Skeletal muscle tissue (tissue), 4 donors: ENCODE data around the gene SAP30L. TPM values are rescaled to one million over a fixed set of nuclear protein-coding genes. Genes with fewer than 3 reads are reported as not detected.

ENCODE experiments used
- H3K27ac ChIP-seq: one replicate; pipeline ENCODE4 v1.7.0; 2013; ENCODE audit warnings: mild to moderate bottlenecking, low read depth, low read length, inconsistent platforms
- H3K27me3 ChIP-seq, 3 donors: one replicate each; pipeline ENCODE4 v1.7.0; 2013; ENCODE audit warnings: low read length in 3 of 3; ENCODE audit not compliant: control insufficient read depth in 3 of 3, insufficient read depth in 3 of 3
- H3K36me3 ChIP-seq, 3 donors: one replicate each; pipeline ENCODE4 v1.7.0; 2013; ENCODE audit warnings: low read length in 3 of 3; ENCODE audit not compliant: control insufficient read depth in 3 of 3, insufficient read depth in 3 of 3
- H3K4me1 ChIP-seq, 3 donors: one replicate each; pipeline ENCODE4 v1.7.0; 2013; ENCODE audit warnings: low read length in 3 of 3, mild to moderate bottlenecking in 3 of 3; ENCODE audit not compliant: control insufficient read depth in 3 of 3, insufficient read depth in 3 of 3
- H3K4me3 ChIP-seq, 3 donors: one replicate each; pipeline ENCODE4 v1.7.0; 2013; ENCODE audit warnings: low read length in 3 of 3
- H3K9ac ChIP-seq, 3 donors: one replicate each; pipeline ENCODE4 v1.7.0; 2013; ENCODE audit warnings: low read length in 3 of 3, mild to moderate bottlenecking in 3 of 3, moderate library complexity in 2 of 3, low read depth in 1 of 3
- H3K9me3 ChIP-seq, 3 donors: one replicate each; pipeline ENCODE4 v1.7.0; 2013; ENCODE audit warnings: low read length in 3 of 3; ENCODE audit not compliant: control insufficient read depth in 3 of 3
- total RNA-seq: library from RNA; depleted of rRNA; stranded (reverse); fragments of >200 nt; gene quantifications from one replicate; pipeline ENCODE4 v1.2.3, GENCODE V29; 2014
- donor health status: Osteomylitis.

SAP30L gene
- total RNA-seq, 1 donor from 2014 or later: 13.0 TPM

DNA sequence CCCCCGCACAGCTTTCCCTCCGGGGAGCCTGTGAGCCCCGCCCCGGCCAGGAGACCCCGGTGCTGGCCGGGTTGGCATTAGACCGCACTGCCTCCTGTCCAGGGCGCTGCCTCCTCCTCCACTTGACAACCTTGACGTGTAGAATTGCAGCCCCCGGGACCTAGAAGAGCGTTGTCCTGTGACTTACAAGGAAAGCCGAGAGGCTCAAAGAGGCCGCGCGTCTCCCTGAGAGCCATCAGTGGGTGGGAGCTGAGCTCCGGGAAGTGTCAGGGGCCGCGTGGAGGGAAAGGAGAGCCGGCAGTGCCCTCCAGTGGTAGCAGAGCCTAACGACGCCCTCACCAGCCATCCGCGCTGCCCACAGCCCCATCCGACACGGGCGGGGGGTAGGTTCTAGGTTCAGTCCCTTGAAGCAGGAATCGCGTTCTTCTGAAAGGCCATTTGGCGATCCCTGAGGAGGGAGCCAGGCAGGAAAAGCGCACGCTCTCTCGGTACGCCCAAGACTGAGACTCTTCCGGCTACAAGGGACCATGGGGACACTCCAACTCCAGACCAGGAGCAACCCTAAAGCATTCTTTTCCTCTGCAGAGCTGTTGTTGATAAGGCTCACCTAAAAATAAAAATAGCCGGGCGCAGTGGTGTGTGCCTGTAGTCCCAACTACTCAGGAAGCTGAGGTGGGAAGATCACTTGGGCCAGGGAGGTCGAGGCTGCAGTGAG lies 40.6 kb upstream of the SAP30L start:
- Histone ChIP-seq H3K36me3 (peaks cover 2 to 8% (median 5%) of the 10 kb centered on the region in 3 donors), H3K4me3 (peak overlapping the region; percentile 28 to 66 (median 53)), H3K27me3 (no peaks in the 10 kb centered on the region), H3K27ac (no peak overlapping the region), H3K4me1 (peaks cover 3 to 6% (median 5%) of the 10 kb centered on the region in 3 donors), H3K9me3 (no peaks in the 10 kb centered on the region), H3K9ac (peak overlapping the region; percentile 27 to 66 (median 27))

- peaks cover 2 to 11% (median 8%) of the 10 kb centered on the region in 3 donors for H3K36me3 ChIP-seq
- no peaks in the 10 kb centered on the region for H3K27me3 ChIP-seq
- H3K27ac ChIP-seq: no peak overlapping the region
- peaks cover 3 to 6% (median 5%) of the 10 kb centered on the region in 3 donors for H3K4me1 ChIP-seq
- no peak overlapping the region for H3K9ac ChIP-seq
- H3K4me3 ChIP-seq: no peak overlapping the region
- H3K9me3 ChIP-seq: no peaks in the 10 kb centered on the region
These were observed 39.6 kb upstream of the SAP30L start for GRCh38 chr5:154406231-154406630.

DNA sequence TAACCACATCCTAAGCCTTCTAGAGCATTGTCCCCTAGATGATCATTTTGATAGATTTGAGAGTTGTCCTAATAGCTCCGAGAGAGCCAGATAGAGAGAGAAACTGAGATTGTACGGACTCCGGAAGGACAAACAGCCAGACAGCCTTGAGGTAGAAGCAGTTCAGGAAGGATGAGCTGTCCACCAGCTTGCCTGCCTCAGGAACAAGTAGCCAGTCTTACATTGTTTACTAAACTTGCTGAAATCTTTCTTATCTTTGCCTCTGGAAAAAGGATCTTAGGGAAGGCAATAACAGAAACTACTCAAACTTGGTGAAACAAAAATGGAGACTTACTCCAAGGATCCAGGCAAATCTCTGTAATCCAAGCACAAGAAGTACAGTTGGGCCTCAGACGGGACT lies 39.0 kb upstream of the SAP30L start:
- Histone ChIP-seq H3K27me3 (no peaks in the 10 kb centered on the region), H3K27ac (no peak overlapping the region), H3K9me3 (no peaks in the 10 kb centered on the region), H3K36me3 (peaks cover 2 to 13% (median 11%) of the 10 kb centered on the region in 3 donors), H3K9ac (no peak overlapping the region), H3K4me3 (no peak overlapping the region), H3K4me1 (peaks cover 3 to 6% (median 5%) of the 10 kb centered on the region in 3 donors)

DNA sequence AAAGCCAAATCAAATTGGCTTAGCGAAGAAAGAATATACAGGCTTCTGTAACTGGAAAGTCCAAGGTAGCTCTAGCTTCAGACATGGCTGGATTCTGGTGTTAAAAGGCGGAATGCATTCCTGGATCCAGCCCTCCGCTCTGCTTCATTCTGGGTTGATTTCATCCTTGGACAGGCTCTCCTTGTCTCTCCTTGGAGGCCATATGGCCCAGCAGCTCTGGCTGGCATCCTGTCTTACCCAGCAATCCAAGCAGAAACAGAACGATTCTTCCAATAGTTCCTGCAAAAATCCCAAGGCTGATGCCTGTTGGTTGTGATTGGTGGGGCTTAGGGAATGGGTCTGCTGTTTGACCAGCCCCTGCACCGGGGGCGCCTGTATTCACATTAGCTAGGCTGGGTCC lies 37.0 kb upstream of the SAP30L start:
- Histone ChIP-seq H3K9me3 (no peaks in the 10 kb centered on the region), H3K9ac (no peak overlapping the region), H3K36me3 (peaks cover 4 to 27% (median 11%) of the 10 kb centered on the region in 3 donors), H3K27ac (no peak overlapping the region), H3K27me3 (no peaks in the 10 kb centered on the region), H3K4me1 (peaks cover 3 to 6% (median 5%) of the 10 kb centered on the region in 3 donors), H3K4me3 (no peak overlapping the region)

GRCh38 chr5:154409230-154409840 lies 36.5 kb upstream of the SAP30L start:
- Histone ChIP-seq H3K4me3 (no peak overlapping the region), H3K27ac (no peak overlapping the region), H3K9me3 (no peaks in the 10 kb centered on the region), H3K36me3 (peaks cover 4 to 27% (median 11%) of the 10 kb centered on the region in 3 donors), H3K9ac (no peak overlapping the region), H3K4me1 (peaks cover 3 to 6% (median 5%) of the 10 kb centered on the region in 3 donors), H3K27me3 (no peaks in the 10 kb centered on the region)

DNA sequence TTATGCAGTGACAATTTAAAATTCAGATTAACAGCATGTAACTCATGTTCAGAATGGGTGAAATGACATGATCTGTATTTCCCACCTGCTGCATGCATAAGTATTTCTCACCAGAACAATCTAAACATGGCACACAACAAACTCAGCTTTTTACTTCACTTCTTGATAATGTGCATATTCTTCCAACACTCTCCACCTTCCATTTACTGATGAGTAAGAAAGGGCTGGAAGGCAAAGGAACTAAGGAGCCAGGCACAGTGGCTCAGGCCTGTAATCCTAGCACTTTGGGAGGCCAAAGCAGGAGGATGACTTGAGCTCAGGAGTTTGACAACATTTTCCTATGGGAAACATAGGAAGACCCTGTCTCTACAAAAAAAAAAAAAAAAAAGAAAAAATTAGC lies 35.8 kb upstream of the SAP30L start:
- Histone ChIP-seq H3K36me3 (peaks cover 4 to 27% (median 11%) of the 10 kb centered on the region in 3 donors), H3K9me3 (no peaks in the 10 kb centered on the region), H3K27ac (no peak overlapping the region), H3K9ac (no peak overlapping the region), H3K4me1 (peaks cover 3 to 5% (median 5%) of the 10 kb centered on the region in 3 donors), H3K4me3 (no peak overlapping the region), H3K27me3 (no peaks in the 10 kb centered on the region)

DNA sequence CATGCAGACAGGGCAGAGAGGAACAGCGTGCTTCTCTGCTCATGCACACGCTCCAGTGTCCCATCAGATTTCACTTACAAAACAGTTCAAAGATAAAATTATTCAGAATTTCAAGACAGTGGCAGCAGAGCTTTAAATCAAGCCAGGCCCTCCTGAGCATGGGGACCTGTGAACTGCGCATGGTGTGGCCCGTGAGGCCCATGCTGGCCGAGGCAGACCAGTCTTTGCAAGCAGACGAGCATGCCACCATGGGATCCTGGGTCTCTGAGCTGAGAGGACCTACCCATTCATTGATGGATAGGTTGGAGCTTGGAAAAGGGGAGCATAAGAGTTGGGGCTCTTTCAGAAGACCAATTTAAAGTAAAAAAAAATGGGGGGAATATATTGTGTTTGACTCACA lies 35.0 kb upstream of the SAP30L start:
- Histone ChIP-seq H3K4me1 (no peaks in the 10 kb centered on the region), H3K4me3 (no peak overlapping the region), H3K9ac (no peak overlapping the region), H3K27me3 (no peaks in the 10 kb centered on the region), H3K9me3 (no peaks in the 10 kb centered on the region), H3K36me3 (peaks cover 5 to 27% (median 11%) of the 10 kb centered on the region in 3 donors), H3K27ac (no peak overlapping the region)

- no peak overlapping the region for H3K27ac ChIP-seq
- H3K4me1 ChIP-seq: no peaks in the 10 kb centered on the region
- H3K27me3 ChIP-seq: no peaks in the 10 kb centered on the region
- H3K9me3 ChIP-seq: no peaks in the 10 kb centered on the region
- no peak overlapping the region for H3K9ac ChIP-seq
- H3K4me3 ChIP-seq: no peak overlapping the region
- peaks cover 4 to 27% (median 11%) of the 10 kb centered on the region in 3 donors for H3K36me3 ChIP-seq
These were observed 34.5 kb upstream of the SAP30L start for GRCh38 chr5:154411338-154411737.

DNA sequence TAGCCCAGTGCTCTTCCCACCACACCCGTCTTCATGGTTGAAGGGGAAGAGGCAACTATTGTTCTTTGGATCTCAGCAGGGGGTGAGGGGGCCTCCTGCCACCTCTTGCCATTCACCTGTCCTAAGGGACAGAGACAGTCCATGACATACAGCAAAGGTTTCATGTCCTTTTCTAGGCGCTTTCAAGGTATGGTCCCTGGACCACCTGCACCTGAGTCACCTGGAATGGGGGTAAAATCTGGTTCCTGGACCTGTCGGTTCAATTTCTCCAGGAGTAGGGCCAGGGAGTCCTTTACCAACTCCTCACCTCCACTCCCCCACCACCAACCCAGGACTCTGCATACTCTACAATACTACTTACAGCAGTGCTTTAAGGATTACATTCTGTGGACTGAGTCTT lies 33.5 kb upstream of the SAP30L start:
- Histone ChIP-seq H3K27me3 (no peaks in the 10 kb centered on the region), H3K9me3 (no peaks in the 10 kb centered on the region), H3K4me1 (no peaks in the 10 kb centered on the region), H3K4me3 (no peak overlapping the region), H3K27ac (no peak overlapping the region), H3K9ac (no peak overlapping the region), H3K36me3 (peaks cover 8 to 36% (median 18%) of the 10 kb centered on the region in 3 donors)

DNA sequence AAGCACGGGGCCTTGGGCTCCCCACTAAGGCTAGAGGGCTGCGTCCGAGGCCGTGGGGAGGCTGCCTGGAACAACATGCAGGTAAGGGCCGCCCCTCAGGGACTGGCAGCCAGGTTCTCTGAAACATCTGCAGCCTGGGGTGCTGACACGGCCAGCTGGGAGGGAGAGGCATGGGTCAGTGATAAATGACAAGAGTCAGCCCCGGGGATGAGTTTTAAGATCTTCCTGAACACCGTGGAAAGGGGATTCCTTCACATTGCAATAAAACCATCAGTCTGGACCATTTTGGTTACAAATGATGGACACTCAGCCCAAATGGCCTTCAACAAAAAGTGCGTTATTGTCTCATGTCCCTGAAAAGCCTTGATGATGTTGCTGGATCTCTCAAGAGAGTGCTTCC lies 32.9 kb upstream of the SAP30L start:
- H3K4me3 ChIP-seq: no peak overlapping the region
- no peak overlapping the region for H3K27ac ChIP-seq
- H3K36me3 ChIP-seq: peaks cover 8 to 36% (median 19%) of the 10 kb centered on the region in 3 donors

More for the DNA sequence above, 32.9 kb upstream of the SAP30L start:
- H3K27me3 ChIP-seq: no peaks in the 10 kb centered on the region
- H3K9ac ChIP-seq: no peak overlapping the region
- no peaks in the 10 kb centered on the region for H3K9me3 ChIP-seq
- H3K4me1 ChIP-seq: no peaks in the 10 kb centered on the region
